GM18499 (cell line): ENCODE measurements around the gene PLCG2.
"Not testable (repeated sequence)": the region's sequence is repeated elsewhere in the genome, so short reads cannot be mapped to it uniquely, and the experiment has no call there.

ENCODE experiments used
- ATAC-seq: cut with Tn5 transposase; IDR thresholded peaks from one replicate; pipeline ENCODE4 v1.9.1; 2021; ENCODE audit warnings: moderate number of reproducible peaks; ENCODE audit not compliant: insufficient read depth, unreplicated experiment

Gene PLCG2

GRCh38 chr16:81975637-81976036 is 196.5 kb downstream of the PLCG2 start:
- no peak for ATAC-seq

DNA sequence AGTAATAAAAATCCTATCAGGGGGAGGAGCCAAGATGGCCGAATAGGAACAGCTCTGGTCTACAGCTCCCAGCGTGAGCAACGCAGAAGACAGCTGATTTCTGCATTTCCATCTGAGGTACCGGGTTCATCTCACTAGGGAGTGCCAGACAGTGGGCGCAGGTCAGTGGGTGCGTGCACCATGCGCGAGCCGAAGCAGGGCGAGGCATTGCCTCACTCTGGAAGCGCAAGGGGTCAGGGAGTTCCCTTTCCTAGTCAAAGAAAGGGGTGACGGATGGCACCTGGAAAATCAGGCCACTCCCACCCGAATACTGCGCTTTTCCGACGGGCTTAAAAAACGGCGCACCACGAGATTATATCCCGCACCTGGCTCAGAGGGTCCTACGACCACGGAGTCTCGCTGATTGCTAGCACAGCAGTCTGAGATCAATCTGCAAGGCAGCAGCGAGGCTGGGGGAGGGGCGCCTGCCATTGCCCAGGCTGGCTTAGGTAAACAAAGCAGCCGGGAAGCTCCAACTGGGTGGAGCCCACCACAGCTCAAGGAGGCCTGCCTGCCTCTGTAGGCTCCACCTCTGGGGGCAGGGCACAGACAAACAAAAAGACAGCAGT is 198.3 kb downstream of the PLCG2 start:
- ATAC-seq, result not testable (repeated sequence)

- no peak for ATAC-seq
Observed at GRCh38 chr16:81987121-81987520, 208.0 kb downstream of the PLCG2 start.

GRCh38 chr16:81987706-81988105 is 208.6 kb downstream of the PLCG2 start:
- ATAC-seq, result no peak

DNA sequence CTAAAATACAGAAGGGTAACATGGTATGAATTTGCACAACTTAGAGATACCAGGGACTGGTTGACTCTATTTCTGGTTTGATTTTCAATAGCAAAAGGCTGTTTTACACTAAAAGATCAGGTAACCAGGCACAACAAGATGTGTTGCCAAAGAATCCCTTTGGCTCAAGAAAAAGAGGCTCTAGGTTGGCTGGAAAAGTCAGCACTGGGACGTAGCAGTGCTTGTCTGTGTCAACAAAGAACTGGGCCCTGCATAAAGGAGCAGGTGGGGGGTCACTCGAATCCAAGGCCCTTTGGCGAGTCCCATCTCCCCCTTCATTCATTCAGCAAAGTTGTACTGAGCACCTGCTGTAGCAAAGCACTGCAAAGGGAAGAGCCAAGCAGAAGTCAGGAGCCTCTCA is 213.8 kb downstream of the PLCG2 start:
- no peak for ATAC-seq

GRCh38 chr16:81994485-81994884 is 215.4 kb downstream of the PLCG2 start:
- ATAC-seq, result no peak

- no peak for ATAC-seq
Observed at GRCh38 chr16:81995651-81996050, 216.6 kb downstream of the PLCG2 start.

- no peak for ATAC-seq
Observed at GRCh38 chr16:81996664-81997509, 217.8 kb downstream of the PLCG2 start.

DNA sequence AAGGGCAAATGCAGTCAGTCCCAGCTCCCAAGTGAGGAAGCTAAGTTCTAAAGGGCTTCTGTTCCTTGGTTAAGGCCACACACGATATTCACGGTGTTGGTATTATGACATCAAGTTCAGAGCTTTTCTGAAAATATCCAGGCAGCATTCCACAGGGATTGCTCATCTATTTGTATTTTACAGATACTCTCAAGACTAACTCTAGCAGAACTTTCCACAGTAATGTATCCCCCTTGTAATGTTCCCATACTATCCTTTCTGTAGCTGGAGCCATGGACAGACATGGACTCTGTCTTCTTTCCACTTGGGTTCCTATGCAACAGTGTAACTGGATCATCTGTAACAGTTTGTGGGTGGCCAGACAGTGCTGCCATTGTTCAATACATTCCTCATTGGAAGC is 218.6 kb downstream of the PLCG2 start:
- ATAC-seq, result no peak

DNA sequence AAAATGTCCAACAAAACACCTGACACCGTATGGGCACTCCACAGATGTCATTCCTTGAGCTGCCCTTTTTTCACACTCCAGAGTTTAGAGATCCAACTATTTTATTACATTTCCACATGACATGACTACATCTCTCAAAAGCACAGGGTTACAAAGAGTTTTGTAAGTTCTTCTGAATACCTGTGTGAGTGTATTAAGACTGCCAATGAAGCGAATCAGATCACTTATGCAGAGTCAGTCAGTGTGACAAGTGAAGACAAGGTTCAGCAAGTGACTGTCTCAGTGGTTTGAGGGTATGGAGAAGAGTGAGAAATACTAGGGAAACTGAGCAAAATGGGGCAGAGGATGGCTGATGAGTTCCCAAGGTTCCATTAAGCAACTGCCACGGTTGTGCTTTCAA is 223.7 kb downstream of the PLCG2 start:
- no peak for ATAC-seq

DNA sequence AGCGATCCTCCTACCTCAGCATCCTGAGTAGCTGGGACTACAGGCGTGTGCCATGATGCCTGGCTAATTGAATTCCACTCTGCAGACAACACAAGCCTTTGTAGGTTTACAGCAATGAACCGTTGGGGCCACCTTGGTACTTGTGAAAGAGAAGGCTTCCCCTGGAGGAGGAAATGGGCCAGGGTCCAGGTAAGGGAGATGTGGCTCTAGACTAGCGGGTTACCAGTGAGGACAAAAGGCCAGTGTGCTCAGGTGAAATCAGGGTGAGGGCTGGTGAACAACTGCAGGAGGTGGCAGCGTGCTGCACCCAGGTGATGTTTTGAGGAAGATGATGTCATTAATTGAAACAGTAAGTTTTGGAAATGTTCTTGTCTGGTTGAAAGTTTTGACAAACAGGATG is 225.5 kb downstream of the PLCG2 start:
- no peak for ATAC-seq

DNA sequence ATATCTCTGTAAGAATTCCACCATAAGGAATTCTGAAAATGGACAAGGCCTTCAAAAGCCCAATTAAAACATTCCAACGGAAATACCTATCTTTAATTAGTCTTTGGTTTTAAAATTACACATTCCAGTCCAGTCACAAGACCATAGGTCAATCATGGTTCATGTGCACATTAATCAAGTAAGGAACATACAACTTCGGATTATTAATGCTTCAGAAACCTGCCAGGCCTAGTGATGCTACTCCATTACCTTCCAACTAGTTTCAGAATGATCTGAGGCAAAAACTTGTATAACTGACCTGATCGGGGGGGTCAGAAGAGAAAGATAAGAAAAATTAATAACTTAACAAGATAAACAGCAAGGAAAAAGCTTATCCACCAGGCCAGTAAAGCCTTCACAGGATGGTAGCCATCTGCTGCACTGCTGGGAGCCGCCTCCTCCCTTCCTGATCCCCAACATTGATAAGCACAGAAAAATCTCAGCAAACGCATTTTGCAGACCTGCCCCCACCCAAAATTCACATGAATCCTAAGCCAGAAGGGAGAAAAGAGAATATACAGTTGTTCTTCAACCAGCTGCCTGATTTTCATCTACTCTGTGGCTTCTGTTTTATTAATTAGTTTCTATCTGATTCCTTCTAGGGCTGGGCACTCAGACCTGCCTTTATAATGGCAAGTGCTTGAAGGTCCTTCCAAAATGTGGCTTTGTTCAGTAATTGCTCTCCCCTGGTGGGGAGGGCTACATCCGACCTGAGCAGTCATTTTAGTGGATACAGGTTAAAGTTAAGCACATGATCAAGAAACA is 226.1 kb downstream of the PLCG2 start:
- ATAC-seq, result no peak

DNA sequence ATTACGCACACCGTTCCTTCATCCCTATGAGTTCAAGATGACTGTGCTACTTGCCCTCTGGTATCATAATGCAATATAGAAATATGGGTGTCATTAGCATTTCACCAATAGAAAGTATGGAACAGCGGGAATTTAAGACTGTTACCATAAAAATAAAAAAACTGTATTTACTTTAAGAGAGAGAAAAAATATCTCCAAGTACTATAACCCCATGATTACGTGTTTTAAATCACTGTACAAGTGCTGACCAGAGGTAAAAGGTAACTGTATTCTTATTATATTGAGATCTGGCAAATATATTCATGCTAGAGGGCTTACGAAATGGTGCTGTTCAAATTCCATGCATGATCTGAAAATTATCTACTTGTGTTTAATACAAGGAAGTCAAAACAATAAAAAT is 226.9 kb downstream of the PLCG2 start:
- ATAC-seq, result no peak

DNA sequence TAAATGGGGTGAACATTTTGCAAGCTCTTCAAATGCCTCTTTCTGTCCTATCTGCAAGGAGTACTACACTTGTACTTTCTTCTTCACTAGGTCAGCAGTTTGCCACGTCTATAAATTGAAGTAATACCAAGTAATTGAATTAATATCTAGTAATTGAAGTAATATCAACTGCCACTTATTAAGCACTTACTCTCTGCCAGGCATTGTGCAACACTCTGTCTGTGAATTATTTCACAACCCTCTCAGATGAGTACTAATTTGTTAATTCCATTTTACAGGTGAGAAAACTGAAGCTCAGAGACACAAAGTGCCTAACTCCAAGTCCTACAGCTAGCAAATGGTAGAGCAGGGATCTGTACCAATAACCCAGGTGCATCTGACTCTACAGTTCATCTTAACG is 228.1 kb downstream of the PLCG2 start:
- ATAC-seq, result no peak

GRCh38 chr16:82008957-82009592 is 230.0 kb downstream of the PLCG2 start:
- no peak for ATAC-seq

GRCh38 chr16:82009789-82010188 is 230.7 kb downstream of the PLCG2 start:
- ATAC-seq, result not testable (repeated sequence)

DNA sequence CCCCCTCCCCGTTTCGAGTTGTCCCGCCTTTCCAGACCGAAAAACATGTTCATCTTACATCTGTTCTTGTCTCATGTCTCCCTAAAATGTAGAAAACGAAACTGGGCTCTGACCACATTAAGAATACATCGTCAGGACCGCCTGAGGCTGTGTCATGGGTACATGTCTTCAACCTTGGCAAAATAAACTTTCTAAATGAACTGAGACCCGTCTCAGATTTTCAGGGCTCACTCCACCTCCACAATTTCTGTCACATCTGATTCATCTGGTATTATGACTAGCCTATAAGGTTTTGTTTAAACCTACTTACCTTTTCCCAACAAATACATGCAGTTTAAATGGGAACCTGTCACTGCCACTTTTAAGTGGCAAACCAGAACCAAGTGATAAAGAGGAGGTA is 231.6 kb downstream of the PLCG2 start:
- no peak for ATAC-seq

DNA sequence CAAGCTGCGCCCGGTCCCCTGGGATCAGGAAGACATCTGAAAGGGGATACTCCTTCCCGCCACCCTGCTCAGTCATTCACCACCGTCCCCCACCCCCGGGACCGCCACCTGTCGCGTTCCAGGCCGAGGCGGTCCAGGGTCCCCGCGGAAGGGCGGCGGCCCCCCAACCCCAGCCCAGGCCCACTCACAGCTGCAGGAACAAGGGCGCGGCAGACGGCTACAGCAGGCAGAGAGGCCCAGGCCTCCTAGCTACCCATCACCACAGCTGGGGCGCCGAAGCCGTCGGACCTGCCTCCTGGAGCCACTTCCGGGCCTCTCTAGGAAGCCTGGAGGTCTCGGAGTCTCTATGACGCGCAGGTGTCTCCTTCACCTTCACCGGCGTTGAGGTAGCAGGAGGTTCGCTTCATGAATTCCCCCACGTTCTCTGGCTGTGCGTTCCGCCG is 232.1 kb downstream of the PLCG2 start, which contains the start of gene SDR42E1:
SDR42E1 (minus strand) TSS at position 272 of the 443 bp plus-strand sequence. CDS start 10,612 bp downstream, outside the sequence.
- no peak for ATAC-seq
